DOHH2 (cell line): Measurements from ENCODE around the gene PBX4.

Experiments used
- CTCF ChIP-seq: fragments of 200-600 bp; sonication (generic); IDR thresholded peaks from one replicate; pipeline ENCODE4 v1.5.1; 2014; ENCODE audit warnings: antibody characterized with exemption, mild to moderate bottlenecking, low read depth, low read length; ENCODE audit not compliant: poor library complexity, severe bottlenecking
- EZH2phosphoT487 ChIP-seq: fragments of 200-600 bp; sonication (generic); IDR thresholded peaks from 2 replicates; pipeline ENCODE4 v1.6.1; 2017; ENCODE audit warnings: borderline replicate concordance, mild to moderate bottlenecking, antibody characterized with exemption, low read length, moderate library complexity, mixed read lengths

- TF ChIP-seq EZH2phosphoT487 (no peak), CTCF (no peak)
Observed at GRCh38 chr19:19624032-19624570, 5.6 kb upstream of the PBX4 start.
